Subcutaneous adipose tissue (tissue), 4 donors: Measurements from ENCODE around the gene ADAMTSL3. TPM values are rescaled to one million over a fixed set of nuclear protein-coding genes. Genes with fewer than 3 reads are reported as not detected.

Experiments used
- CTCF ChIP-seq: fragments of 450-650 bp; IDR thresholded peaks from one replicate; pipeline ENCODE4 v1.5.1; 2016; ENCODE audit warnings: low read depth, mild to moderate bottlenecking, control low read depth, antibody characterized with exemption, moderate library complexity
- total RNA-seq, 4 donors: library from RNA; depleted of rRNA; stranded (reverse); fragments of >200 nt; gene quantifications; one replicate each; pipeline ENCODE4 v1.1.0, GENCODE V29; 2016

The ADAMTSL3 gene
- total RNA-seq, 4 donors from 2014 or later, result 1.5 to 4.0 (median 2.3) TPM

DNA sequence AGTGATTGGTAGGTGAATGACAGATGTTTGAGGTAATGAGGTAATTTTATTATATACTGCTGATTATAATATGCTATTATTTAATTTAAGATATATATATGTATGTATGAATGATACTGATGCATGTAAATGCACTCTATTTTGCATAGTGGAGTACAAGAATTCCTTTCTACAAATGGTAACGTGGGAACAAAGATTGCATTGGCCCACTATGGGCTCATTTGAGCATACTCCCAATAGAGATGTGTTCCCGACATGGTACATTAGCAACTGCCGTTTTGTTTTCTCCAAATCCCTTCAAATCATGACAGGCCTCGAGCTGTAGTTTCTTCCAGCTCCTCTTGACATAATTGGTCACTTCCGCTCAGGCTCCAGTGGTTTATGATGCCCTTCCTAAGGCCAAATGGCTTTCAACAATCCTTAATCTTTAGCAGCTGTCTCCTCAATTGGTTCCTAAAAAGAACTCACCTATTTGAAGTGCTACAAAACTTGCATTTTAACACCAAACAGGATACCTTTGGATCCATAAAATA is 266.1 kb downstream of the ADAMTSL3 start:
- no peak for TF ChIP-seq CTCF

GRCh38 chr15:83922649-83923294 is 268.8 kb downstream of the ADAMTSL3 start:
- TF ChIP-seq CTCF, result no peak

DNA sequence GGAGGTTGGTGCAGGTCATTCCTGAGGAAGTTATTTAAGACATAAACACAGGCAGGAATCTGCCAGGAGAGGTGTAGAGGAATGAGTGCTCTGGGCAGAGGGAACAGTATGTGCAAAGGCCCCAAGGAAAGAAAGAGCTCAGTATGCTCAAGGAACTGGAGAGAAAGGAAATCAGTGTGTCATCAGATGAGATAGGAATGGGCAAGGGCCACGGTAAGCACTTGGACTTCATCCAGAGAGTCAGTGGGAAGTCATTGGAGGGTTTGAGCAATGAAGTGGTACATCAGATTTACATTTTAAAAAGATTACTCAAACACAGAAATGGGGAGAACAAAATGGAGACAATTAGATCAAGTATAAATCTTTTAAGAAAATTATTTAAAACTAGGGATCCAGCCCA is 272.2 kb downstream of the ADAMTSL3 start:
- TF ChIP-seq CTCF, result no peak

DNA sequence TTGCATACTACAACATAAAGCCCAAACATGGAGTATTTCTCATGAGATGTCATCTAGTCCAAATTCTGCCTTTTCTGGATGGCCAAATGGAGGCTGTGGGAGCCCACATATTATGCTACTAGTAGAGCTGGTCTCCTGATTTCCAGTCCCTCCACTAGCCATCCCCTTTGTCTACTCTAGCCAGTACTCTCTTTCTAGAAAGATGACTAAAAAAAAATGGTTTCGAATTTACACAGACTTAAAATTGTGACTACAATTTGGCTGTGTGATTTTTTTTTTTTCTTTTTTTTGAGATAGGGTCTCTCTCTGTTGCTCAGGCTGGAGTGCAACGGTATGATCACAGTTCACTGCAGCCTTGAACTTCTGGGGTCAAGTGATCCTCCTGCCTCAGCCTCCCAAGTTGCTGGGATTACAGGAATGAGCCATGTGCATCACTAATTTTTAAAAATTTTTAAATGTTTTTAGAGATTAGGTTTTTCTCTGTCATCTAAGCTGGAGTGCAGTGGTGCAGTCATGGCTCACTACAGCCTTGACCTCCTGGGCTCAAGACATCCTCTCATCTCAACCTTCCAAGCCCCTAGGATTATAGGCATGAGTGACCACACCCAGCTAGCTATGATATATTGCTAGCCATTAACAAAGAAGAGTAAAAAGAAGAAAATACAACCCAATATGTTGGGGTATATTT is 273.9 kb downstream of the ADAMTSL3 start:
- no peak for TF ChIP-seq CTCF

DNA sequence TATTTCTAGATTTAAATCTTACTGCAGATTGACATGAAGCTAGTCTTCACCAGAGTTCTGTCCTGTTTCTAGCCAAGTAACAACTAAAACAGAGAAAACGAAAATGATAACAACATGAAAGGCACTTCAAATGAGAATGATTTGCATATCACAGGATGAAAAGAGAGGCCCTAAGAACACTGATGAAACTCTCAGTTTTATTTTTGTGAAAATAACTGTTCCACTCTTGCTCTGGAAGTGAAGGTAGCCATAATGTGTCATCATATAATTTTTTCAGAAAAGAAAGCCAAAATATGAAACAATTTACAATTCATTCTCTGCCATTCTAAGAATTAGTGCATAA is 274.4 kb downstream of the ADAMTSL3 start:
- no peak for TF ChIP-seq CTCF

DNA sequence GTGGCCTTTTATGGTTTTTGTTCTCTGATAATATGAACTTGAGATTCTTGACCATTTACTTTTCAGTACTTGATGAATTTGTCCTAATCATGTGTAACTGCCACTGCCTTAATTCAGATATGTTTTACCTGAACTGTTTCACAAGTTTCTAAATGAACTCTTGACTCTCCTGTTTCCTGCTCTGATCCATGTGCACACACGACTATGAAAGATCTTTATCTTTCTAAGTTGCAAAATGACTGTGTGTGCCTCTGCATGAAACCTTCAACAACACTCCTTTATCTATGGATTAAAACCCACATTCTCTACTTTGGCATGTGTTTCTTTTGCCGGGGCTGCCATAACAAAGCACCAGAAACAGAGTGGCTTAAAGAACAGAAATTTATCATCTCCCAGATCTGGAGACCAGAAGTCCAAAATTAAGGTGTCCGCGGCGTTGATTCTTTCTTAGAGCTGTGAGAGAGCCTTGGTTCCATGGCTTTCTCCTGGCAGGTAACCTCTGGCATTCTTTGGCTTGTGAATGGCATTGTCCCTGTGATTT is 275.0 kb downstream of the ADAMTSL3 start:
- no peak for TF ChIP-seq CTCF

- TF ChIP-seq CTCF, result no peak
Observed at GRCh38 chr15:83929619-83930018, 275.7 kb downstream of the ADAMTSL3 start.
